NOMO-1 (cell line): Measurements from ENCODE around the gene PPME1.

Experiments
- DNase-seq, 2 experiments: peaks; one replicate each; lab custom pipeline; 2025; ENCODE audit not compliant: unreplicated experiment in 2 of 2; lab: John Stamatoyannopoulos, UW

The PPME1 gene

GRCh38 chr11:74157169-74157568 is 13.9 kb upstream of the PPME1 start:
- no peak for DNase-seq

GRCh38 chr11:74159642-74160041 is 11.4 kb upstream of the PPME1 start:
- no peak for DNase-seq

- DNase-seq: no peak
These were observed 8.2 kb upstream of the PPME1 start for GRCh38 chr11:74162681-74163467.

- DNase-seq: no peak
These were observed 2.3 kb upstream of the PPME1 start for GRCh38 chr11:74168838-74169237.

DNA sequence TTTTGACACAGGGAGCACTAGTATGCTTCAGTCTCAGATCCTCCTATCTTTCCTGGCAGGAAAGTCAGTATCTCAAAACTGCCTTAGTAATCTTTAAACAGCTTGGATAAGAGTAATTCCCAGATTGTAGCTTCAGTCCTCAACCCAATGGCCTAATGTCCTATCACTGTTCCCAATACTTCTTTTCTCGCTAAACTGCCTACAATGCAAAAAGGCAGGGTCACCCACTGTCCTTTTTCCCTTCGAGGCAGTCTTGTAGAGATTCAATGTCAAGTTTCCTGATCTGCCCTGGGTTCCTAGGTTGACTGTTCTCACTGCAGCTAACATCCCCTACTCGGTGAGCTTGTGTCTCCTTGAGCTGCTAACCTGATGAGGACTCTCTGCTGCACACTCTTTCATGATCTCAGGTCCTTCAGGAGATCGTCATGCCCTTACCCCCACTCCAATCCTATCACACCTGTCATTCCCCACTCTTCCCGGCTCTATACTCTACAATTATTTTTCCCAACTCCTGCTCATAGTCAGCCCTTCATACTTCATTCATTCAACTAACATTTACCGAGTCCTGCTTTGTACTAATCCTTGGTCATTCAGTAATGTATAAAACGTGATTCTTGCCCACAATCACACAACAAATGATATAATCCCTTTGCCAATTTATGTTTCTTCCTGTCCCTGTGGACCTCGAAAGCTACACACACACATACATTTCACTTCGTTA is 1.2 kb upstream of the PPME1 start:
- no peak for DNase-seq

DNA sequence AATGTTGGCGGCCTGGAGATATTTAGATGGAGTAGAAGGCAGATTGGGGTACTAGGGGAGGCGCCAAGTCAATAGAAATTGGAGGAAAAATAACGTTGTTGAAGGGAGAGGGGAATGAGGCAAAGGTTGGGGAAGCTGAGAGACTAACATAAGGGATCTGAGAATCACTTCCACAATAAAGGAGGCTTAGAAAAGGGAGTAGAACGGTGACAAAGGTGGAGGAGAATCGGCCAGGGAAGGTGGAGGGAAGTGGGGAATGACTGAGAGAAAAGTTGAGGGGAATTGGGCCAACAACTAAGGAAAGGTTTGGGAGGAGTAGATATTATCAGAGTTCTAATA is 510 bp downstream of the PPME1 start:
- no peak for DNase-seq

- DNase-seq: no peak
These were observed 908 bp downstream of the PPME1 start for GRCh38 chr11:74171997-74172396.

DNA sequence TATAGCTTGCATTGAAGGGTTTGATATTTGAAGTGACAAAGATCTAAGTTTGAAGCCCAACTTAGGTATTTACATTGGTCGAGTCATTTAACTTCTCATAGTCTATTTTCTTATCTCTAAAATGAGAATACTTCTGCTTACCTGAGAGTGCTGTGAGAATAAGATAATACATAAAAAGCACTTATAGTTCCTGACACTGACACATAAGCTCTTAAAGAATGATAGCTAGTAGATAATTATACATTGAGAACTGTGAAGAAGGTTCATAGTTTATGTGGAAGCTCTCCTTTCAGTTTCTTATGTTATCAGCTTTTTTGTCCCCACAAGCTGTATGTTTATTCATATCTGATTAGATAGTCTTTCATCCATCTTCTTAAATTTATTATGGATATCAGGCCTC is 4.8 kb downstream of the PPME1 start:
- no peak for DNase-seq

- DNase-seq: no peak
These were observed 8.4 kb downstream of the PPME1 start for GRCh38 chr11:74179234-74180052.

DNA sequence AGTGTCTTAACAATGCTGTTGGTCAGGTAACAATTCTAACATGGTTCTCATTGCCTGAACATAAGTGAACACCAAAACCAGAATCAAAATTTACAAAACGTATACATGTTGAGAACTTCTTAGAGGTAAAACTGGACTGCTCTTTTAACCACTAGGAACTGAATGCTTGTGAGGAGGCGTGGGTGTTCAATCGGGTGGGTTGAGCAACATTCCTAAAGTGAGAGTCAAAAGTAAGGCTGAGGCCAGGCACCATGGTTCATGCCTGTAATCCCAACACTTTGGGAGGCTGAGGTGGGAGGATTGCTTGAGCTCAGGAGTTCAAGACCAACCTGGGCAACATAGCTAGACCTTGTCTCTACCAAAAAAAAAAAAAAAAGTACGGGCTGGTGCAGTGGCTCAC is 11.5 kb downstream of the PPME1 start:
- no peak for DNase-seq

DNA sequence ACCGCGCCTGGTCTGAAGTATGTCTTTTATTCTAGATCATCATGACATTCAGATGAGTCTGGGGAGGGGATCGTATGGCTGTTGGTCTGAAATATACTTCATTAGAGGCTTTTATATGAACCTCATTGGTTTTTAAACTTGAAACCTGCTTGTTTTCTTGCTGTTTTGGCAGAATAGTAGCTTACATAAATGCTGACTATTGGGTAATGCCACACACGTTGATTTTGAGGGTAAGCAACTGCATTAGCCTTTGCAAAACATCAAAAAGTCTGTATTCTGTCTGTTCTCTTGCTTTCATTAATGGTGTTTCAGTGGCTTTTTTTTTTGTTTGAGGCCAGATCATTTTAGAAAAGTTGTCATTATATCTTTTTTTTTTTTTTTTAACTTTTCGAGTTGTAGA is 14.2 kb downstream of the PPME1 start:
- no peak for DNase-seq

GRCh38 chr11:74185695-74186094 is 14.6 kb downstream of the PPME1 start:
- DNase-seq: no peak

- peak in 1 of 2 experiments; percentile 48 for DNase-seq
These were observed 24.7 kb downstream of the PPME1 start for GRCh38 chr11:74195828-74196227.

GRCh38 chr11:74196781-74197486 is 25.8 kb downstream of the PPME1 start:
- DNase-seq: no peak

- no peak for DNase-seq
These were observed 32.9 kb downstream of the PPME1 start for GRCh38 chr11:74203966-74204365.

GRCh38 chr11:74204701-74205100 is 33.6 kb downstream of the PPME1 start:
- no peak for DNase-seq

GRCh38 chr11:74205181-74205580 is 34.1 kb downstream of the PPME1 start:
- no peak for DNase-seq

DNA sequence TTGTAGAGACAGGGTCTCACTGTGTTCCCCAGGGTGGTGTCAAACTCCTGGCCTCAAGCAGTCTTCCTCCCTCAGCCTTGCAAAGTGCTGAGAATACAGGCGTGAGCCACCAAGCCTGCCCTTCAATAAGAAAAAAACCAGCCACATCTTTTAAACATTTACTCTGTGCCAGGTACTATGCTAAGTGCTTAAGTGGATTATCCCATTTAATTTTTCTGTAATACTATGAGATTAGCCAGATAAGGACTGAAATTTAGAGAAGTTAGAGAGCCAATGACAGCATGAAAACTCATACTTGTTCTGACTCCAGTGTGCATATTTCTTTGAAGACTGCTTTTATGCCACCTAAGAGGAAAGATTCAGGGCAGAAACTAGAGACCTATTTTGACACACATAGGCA is 35.7 kb downstream of the PPME1 start:
- no peak for DNase-seq

GRCh38 chr11:74208507-74208906 is 37.4 kb downstream of the PPME1 start:
- DNase-seq: no peak

- DNase-seq: no peak
These were observed 41.4 kb downstream of the PPME1 start for GRCh38 chr11:74212533-74212932.

- DNase-seq: no peak
These were observed 49.3 kb downstream of the PPME1 start for GRCh38 chr11:74220376-74220775.
